HTERT RPE-1 (cell line): Measurements from ENCODE around the gene SREBF2.

ENCODE experiments used
- in situ Hi-C: fragments of 300-500 bp; cut with MboI; formaldehyde crosslinking; loops from 4 replicates; pipeline ENCODE4 v1.14.3; 2020; ENCODE audit warnings: low sequenced_read_pairs

Gene SREBF2

GRCh38 chr22:41875531-41876270 is 42.8 kb downstream of the SREBF2 start:
- in situ Hi-C loops, result no loop called here

- in situ Hi-C loops, result no loop called here
Measured at GRCh38 chr22:41876275-41876674, 43.4 kb downstream of the SREBF2 start.

GRCh38 chr22:41876675-41877074 is 43.8 kb downstream of the SREBF2 start:
- in situ Hi-C loops, result no loop called here

DNA sequence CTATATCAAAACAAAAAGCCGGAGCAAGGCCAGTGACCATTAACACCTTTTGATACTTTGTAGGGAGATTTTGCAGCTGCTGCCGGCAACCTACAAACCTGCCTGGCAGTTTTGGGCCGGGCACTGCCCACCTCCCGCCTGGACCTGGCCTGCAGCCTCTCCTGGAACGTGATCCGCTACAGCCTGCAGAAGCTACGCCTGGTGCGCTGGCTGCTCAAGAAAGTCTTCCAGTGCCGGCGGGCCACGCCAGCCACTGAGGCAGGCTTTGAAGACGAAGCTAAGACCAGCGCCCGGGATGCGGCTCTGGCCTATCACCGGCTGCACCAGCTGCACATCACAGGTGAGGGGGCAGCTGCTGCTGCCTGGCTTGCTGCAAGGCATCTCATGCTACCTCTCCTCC is 47.7 kb downstream of the SREBF2 start:
- in situ Hi-C loops, result no loop called here

- in situ Hi-C loops, result no loop called here
Measured at GRCh38 chr22:41883400-41883799, 50.5 kb downstream of the SREBF2 start.

DNA sequence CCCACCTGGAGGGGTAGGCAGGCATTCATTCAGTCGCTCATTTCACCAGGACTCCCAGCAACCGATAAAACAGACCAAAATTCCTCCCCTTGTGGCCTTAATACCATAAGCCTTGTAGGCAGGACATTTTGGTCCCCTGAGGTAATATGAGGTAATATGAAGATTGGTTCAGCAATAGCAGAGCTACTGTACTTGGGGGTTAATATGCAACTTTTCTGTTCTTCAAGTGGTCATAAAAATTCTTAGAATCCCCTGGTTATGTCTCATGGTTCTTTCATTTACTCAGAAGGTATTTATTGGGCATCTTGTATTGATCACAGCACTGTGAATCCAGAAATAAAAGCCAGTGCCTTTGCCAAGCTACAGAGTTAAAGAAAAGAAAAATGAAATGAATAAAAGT is 52.2 kb downstream of the SREBF2 start:
- in situ Hi-C loops, result no loop called here

DNA sequence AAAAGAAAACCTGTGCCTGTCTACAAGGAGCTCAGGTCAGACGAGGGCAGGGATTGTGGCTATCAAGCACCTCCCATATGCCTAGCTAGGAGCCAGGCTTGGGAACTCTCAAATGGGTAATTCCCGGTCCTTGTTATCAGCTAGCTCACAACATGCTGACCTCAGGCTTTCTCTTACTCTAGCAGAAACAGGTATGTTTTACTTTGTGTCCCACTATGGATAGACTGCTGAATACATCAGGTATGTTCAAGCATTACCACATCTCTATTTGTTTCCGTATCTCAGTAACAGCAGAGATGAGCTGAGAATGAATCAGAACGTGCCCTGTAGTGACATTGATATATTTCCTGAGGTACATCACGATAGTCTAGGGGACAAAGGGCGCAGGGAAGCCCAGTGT is 52.6 kb downstream of the SREBF2 start:
- in situ Hi-C loops, result no loop called here

- in situ Hi-C loops, result no loop called here
Measured at GRCh38 chr22:41888627-41889200, 55.8 kb downstream of the SREBF2 start.

DNA sequence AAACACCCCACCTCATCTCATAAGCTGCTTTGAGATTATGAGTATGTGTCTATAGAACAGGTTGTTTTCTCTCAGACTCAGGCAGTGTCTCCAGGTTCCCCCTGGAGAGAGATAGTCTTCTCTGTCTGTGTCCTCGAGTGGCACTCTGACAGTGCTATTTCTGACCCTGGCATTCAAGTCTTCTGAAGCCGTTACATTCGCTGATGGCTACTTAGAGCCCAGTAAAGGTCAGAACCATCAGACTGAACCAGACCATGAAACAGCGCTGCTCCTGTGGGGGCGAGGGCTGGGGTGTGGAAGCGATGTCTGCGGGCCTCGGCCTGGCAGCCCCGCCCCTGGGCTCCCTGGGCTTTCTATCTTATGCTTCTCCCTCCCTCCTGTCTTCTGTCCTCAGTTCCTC is 58.5 kb downstream of the SREBF2 start:
- in situ Hi-C loops, result no loop called here

- in situ Hi-C loops, result no loop called here
Measured at GRCh38 chr22:41892721-41893120, 59.8 kb downstream of the SREBF2 start.

- in situ Hi-C loops, result no loop called here
Measured at GRCh38 chr22:41893591-41894375, 60.9 kb downstream of the SREBF2 start.

GRCh38 chr22:41898645-41899044 is 65.7 kb downstream of the SREBF2 start:
- in situ Hi-C loops, result no loop called here

DNA sequence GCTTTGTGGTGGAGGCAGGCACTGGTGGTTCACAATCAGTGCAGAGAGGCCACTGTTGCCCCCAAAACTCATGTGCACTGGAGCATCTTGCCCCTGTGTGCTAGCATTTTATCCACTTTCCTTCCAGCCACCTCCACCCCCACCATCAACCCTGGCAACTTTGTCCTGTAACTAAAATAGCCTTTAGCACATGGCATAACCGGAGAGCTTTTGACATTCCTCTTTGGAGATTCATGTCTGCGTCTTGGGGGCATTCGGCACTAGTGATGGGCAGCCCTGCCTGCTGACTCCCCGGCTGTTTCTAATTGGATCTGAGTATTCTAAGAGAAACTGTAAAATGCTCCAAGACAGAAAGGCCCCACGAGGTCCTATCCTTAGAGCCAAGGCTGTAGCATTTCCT is 66.2 kb downstream of the SREBF2 start:
- in situ Hi-C loops, result no loop called here

GRCh38 chr22:41899992-41900651 is 67.2 kb downstream of the SREBF2 start:
- in situ Hi-C loops, result no loop called here

DNA sequence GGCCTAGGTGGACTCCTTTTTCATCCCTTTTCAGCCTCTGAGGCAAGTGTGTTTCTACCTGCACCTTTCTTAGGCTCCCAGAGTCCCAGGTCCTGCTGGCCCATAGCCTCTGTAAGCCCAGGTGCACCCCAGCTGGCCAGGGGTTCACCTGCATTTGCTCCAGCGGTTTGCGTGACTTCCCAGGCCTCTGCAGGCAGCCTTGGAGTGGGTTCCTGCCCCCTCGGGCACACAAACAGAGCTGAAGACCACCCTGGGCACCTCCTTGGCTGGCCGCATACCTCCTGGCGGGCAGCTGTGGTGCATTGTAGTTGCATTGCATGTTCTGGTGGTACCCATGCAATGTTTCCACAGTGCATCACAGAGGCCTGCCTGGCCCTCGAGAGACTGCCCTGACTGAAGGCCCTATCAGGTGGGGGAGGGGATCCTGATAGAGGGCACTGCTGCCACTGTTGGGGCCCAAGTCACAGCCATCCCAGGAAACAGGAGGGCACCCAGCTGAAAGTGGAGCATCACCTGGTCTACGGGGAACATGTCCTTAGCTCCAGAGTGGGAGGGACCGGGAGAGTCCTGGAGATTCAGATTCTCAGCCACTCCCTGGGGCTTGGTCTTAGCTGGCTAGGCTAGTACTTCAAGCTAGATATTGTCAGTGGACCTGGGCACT is 67.9 kb downstream of the SREBF2 start:
- in situ Hi-C loops, result no loop called here

DNA sequence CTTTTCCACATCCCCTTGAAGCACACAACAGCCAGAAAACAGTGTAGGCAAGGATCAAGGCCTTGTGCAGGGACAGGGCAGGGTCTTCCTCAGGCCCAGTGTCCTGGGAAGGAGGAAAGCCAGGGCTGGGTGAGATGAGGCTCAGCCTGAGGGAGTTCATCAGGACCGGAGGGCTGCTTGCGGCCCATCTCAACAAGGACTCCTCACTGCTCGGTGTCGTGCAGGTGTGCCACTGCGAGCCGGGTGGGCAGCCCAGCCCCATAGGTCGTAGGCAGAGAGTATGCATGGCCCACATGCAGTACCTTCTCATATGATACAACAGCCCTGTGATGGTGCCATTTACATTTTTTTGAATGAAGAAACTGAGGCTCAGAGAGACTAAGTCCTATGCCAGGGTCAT is 69.1 kb downstream of the SREBF2 start:
- in situ Hi-C loops, result no loop called here

DNA sequence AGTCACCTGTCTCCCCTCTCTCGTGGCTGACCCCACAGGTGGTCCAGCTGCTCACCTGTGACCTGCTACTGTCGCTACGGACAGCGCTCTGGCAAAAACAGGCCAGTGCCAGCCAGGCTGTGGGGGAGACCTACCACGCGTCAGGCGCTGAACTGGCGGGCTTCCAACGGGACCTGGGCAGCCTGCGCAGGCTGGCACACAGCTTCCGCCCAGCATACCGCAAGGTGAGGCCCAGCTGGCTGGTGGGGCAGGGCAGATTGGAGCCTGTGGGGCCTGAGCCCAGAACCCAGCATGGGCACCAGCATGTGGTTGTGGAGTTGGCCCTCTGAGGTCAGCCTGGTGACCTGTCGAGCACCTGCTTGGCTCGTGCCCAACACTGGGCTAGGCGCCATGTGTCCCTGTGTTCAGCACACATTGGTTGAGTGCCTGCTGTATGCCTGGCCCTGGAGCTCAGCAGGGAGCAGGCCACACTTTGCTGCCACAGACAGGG is 70.1 kb downstream of the SREBF2 start:
- in situ Hi-C loops, result no loop called here

DNA sequence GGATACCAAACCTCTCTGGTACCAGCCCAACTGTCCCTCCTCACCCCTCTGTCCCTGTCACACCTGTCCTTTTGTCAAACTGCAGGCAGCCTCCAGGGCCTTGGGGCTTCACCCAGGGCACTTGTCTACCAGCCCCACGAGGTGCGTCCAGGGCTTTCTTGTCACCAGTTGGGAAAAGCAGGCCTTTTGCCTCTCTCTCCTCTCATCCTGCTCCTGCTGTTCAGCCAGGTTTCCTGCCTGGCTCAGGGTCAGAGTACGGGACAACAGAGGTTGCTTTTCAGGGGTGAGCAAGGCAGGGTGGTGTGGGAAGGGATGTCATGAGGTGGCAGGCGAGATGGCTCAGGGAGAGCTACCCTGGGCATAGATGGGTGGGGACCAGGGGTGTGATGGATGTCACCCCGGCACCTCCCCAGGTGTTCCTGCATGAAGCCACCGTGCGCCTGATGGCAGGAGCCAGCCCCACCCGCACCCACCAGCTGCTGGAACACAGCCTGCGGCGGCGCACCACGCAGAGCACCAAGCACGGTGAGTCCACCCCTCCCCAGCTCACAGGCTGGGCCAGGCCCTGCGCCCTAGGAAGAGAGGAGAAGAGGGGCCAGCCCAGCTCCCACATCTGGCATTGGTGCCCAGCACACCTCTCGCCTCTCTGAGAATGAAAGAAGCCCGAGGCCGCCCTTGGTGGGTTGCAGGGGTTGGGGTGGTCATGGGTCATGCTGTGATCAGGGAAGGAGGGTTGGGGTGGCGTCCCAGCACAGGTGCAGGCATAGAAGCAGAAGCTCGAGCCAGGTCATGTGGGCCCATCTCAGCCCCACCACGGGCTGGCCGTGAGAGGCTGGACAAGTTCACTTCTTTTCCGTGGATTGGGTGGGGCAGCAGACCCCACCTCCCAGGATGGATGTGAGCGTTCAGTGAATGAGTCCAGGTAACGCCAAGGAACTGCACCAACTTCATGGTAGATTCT is 71.8 kb downstream of the SREBF2 start:
- in situ Hi-C loops, result no loop called here

- in situ Hi-C loops, result no loop called here
Measured at GRCh38 chr22:41905411-41906202, 72.7 kb downstream of the SREBF2 start.
